ENCODE results near the gene MXD3.

DNA sequence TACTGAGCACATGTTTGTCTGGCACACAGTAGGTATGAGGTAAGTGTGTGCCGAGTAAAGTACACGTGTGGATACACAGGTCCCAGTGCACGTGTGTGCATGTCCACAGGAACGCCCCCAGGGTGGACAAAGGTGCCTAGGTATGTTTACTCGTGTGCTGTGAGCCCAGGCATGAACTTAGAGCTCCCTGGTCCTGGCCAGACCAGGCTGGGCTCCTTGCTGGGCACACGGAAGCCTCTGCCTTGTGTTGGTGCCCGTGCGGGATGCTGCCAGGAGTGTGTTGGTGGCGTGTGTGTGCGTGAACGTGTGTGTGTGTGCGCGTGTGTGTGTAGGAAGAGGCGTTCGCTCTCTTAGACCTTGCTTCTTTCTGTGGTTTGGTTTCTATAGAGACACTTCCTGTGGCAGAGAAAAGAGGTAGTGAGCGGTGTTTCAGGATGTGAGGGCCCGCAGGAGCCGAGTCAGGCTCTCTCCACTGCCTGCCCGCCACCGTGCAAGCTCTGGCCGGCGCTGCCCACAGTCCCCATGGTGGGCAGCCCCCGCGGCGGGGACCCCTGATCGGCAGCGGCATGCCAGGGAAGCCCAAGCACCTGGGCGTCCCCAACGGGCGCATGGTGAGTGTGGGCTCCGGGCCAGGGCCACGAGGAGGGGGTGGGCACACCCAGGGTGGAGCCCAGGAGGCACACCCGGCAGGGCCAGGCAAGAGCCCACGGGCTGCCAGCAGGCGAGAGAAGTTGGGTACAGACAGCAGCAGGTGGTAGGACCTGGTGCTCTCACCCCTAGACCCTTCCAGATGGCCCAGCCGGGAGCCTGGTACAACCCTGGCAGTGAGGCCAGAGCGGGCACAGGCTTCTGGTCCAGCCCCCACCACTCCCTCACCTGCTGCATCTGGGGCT is 46.0 kb upstream of the MXD3 start, which contains the start of gene RGS14:
- TF ChIP-seq RARB (CRISPR knock-in tag; IDR thresholded peaks at IDR 0.05) = no peak
- TF ChIP-seq PATZ1 (CRISPR knock-in tag; IDR thresholded peaks at IDR 0.05; ENCODE audit: borderline replicate concordance) = no peak
- no peak for TF ChIP-seq ZC3H10 (CRISPR knock-in tag; IDR thresholded peaks at IDR 0.05)
- no peak for TF ChIP-seq ZFP3 (CRISPR knock-in tag; IDR thresholded peaks at IDR 0.05)
- no peak for TF ChIP-seq ZNF70 (CRISPR knock-in tag; IDR thresholded peaks at IDR 0.05)
- TF ChIP-seq ARNTL (CRISPR knock-in tag; IDR thresholded peaks at IDR 0.05; ENCODE audit: borderline replicate concordance, low read depth) = no peak
- TF ChIP-seq ESRRG (CRISPR knock-in tag; IDR thresholded peaks at IDR 0.05) = no peak
- TF ChIP-seq, protein P1, sequence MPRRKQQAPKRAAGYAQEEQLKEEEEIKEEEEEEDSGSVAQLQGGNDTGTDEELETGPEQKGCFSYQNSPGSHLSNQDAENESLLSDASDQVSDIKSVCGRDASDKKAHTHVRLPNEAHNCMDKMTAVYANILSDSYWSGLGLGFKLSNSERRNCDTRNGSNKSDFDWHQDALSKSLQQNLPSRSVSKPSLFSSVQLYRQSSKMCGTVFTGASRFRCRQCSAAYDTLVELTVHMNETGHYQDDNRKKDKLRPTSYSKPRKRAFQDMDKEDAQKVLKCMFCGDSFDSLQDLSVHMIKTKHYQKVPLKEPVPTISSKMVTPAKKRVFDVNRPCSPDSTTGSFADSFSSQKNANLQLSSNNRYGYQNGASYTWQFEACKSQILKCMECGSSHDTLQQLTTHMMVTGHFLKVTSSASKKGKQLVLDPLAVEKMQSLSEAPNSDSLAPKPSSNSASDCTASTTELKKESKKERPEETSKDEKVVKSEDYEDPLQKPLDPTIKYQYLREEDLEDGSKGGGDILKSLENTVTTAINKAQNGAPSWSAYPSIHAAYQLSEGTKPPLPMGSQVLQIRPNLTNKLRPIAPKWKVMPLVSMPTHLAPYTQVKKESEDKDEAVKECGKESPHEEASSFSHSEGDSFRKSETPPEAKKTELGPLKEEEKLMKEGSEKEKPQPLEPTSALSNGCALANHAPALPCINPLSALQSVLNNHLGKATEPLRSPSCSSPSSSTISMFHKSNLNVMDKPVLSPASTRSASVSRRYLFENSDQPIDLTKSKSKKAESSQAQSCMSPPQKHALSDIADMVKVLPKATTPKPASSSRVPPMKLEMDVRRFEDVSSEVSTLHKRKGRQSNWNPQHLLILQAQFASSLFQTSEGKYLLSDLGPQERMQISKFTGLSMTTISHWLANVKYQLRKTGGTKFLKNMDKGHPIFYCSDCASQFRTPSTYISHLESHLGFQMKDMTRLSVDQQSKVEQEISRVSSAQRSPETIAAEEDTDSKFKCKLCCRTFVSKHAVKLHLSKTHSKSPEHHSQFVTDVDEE (CRISPR knock-in tag; IDR thresholded peaks at IDR 0.05) = no peak
- no peak for TF ChIP-seq OSR1 (CRISPR knock-in tag; IDR thresholded peaks at IDR 0.05)
- no peak for TF ChIP-seq ZNF565 (CRISPR knock-in tag; conservative IDR thresholded peaks at IDR 0.05; ENCODE audit: low read depth)
- no peak for TF ChIP-seq ISL1 (CRISPR knock-in tag; IDR thresholded peaks at IDR 0.05)
- TF ChIP-seq TCF4 (CRISPR knock-in tag; IDR thresholded peaks at IDR 0.05; ENCODE audit: borderline replicate concordance) = no peak
